Measurements from ENCODE around the gene CLCN7. TPM values are rescaled to one million over a fixed set of nuclear protein-coding genes. Genes with fewer than 3 reads are reported as not detected.

The CLCN7 gene
- total RNA-seq, 2 donors from 2014 or later = 51.9 to 108 TPM

DNA sequence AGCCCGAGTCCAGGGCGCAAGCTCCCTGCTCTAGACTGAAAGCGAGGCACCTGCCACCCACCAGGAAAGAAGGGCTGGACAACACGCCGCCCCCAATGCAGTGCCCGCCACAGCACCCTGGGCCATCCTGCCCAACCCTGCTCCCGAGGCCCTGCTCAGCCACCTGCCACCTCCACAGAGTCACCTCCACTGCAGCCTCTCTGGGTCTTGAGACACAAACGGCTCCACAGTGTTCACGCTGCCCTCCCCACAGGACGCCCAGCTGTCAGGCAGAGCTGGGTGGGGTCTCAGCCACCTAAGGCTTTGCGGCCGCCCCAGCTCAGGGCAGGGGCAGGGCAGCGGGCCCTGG, 9.3 kb downstream of the CLCN7 start:
- no peak overlapping the region for H3K4me3 ChIP-seq
- intact Hi-C loops (cut with DNase I) = no loop called here
- H3K36me3 ChIP-seq = no peaks in the 10 kb centered on the region
- 92% methylated on average over 13 of the region's 13 CpGs for WGBS
- TF ChIP-seq POLR2AphosphoS5 (IDR thresholded peaks at IDR 0.05) = no peak
- TF ChIP-seq, protein P1, sequence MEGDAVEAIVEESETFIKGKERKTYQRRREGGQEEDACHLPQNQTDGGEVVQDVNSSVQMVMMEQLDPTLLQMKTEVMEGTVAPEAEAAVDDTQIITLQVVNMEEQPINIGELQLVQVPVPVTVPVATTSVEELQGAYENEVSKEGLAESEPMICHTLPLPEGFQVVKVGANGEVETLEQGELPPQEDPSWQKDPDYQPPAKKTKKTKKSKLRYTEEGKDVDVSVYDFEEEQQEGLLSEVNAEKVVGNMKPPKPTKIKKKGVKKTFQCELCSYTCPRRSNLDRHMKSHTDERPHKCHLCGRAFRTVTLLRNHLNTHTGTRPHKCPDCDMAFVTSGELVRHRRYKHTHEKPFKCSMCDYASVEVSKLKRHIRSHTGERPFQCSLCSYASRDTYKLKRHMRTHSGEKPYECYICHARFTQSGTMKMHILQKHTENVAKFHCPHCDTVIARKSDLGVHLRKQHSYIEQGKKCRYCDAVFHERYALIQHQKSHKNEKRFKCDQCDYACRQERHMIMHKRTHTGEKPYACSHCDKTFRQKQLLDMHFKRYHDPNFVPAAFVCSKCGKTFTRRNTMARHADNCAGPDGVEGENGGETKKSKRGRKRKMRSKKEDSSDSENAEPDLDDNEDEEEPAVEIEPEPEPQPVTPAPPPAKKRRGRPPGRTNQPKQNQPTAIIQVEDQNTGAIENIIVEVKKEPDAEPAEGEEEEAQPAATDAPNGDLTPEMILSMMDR (IDR thresholded peaks at IDR 0.05) = no peak
- no peak for TF ChIP-seq POLR2A (IDR thresholded peaks at IDR 0.05)
- no peak overlapping the region for H3K27ac ChIP-seq
- DNase-seq (ENCODE audit: low spot score) = no peak
- no peaks in the 10 kb centered on the region for H3K27me3 ChIP-seq (replicated peaks; ENCODE audit: insufficient read depth)
- H3K9me3 ChIP-seq = no peaks in the 10 kb centered on the region
- H3K4me1 ChIP-seq (replicated peaks) = no peaks in the 10 kb centered on the region

DNA sequence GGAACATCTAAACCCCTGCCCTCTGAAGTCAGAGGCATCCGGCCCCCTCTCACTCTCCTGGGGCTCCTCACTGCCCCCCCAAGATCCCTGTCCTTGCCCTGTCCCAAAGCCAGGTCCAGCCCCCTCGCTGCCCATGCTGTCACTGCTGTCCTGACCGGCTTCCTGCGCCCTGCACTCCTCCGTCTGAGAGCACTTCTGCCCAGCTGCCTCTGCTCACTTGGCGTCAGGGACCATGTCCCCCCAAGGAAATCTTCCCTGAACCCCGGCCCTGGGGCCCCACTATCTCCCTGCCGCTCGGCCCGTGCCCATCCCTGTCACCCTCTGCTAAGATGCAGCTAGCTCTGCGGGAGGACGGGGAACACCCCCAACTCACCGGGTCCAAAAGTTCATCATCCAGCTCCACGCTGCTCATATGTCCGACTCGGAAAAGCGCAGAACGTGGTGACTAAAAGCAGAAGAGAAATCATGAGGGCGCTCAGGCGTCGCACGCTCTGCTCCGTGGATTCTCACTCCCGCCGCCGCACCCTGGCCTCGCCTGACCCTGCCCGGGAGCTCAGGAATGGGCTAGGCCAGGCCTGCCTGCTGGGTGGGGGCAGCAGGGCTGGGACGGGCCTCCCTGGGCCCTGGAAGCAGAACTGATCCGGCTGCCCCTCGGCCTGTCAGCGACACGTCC, 9.8 kb downstream of the CLCN7 start:
- no peaks in the 10 kb centered on the region for H3K27me3 ChIP-seq (replicated peaks; ENCODE audit: insufficient read depth)
- no peak overlapping the region for H3K27ac ChIP-seq
- no peaks in the 10 kb centered on the region for H3K9me3 ChIP-seq
- H3K36me3 ChIP-seq = no peaks in the 10 kb centered on the region
- TF ChIP-seq POLR2AphosphoS5 (IDR thresholded peaks at IDR 0.05) = no peak
- TF ChIP-seq, protein P1 (IDR thresholded peaks at IDR 0.05) = no peak
- WGBS = 89% methylated on average over 33 of the region's 33 CpGs
- H3K4me3 ChIP-seq = no peak overlapping the region
- no peak for DNase-seq (ENCODE audit: low spot score)
- H3K4me1 ChIP-seq (replicated peaks) = no peaks in the 10 kb centered on the region
- intact Hi-C loops (cut with DNase I) = no loop called here

DNA sequence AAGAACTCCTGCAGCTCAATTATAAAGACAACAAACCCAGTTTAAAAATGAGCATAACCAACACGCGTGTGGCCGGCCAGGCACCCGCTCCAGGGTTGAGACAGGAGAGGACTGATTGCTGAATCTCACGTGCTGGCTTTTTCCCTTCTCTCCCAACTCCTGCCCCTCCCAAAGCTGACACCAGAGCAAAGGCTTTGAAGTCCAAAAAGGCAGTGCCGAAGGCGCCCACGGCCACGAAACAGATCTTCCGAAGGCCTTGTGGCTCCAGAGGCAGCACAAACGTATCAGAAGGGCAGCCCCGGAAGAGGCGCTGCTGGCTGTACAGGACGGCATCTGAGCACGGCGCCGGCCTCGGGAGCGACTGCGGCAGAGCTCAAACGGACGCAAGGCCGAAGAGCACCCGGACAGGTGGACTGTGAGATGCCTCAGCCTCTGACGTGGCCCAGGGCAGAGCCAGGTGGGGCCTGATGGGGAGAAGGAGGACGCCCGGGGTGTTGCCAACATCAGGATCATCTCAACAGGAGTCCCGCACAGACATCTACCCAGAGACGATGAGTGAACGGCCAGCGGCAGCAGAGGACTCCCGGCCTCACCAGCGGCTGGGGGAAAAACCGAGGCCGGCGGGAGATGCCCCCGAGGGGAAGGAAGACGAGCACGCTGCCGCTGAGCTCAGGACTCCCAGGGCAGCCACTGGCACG, 10.5 kb downstream of the CLCN7 start:
- WGBS = 87% methylated on average over 39 of the region's 41 CpGs
- no peak for TF ChIP-seq POLR2A (IDR thresholded peaks at IDR 0.05)
- TF ChIP-seq, protein P1 (IDR thresholded peaks at IDR 0.05) = no peak
- no peak for TF ChIP-seq POLR2AphosphoS5 (IDR thresholded peaks at IDR 0.05)
- H3K27ac ChIP-seq = no peak overlapping the region
- no peak overlapping the region for H3K4me3 ChIP-seq
- H3K36me3 ChIP-seq = no peaks in the 10 kb centered on the region
- intact Hi-C loops (cut with DNase I) = no loop called here
- H3K27me3 ChIP-seq (replicated peaks; ENCODE audit: insufficient read depth) = no peaks in the 10 kb centered on the region
- DNase-seq (ENCODE audit: low spot score) = no peak
- H3K4me1 ChIP-seq (replicated peaks) = no peaks in the 10 kb centered on the region
- H3K9me3 ChIP-seq = no peaks in the 10 kb centered on the region

DNA sequence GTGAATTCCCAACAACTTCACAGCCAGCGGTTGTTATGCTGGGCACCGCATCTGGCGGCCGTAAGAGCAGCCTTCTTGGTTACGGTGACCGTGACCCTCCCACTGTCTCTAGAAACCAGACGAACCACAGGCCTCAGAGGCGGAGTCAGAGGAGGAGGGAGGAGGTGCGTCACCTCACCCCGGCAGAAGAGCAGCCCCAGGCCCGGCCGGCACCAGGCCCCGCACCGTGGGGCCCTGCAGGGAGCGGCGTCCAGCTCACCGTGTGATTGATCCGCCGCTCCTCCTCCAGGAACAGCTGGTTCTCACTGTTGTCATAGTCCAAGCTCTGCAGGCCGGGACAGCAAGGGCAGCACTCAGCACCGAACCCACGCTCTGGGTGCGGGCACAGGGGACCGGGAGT, 13.7 kb downstream of the CLCN7 start:
- Histone ChIP-seq H3K4me1 (replicated peaks) (no peaks in the 10 kb centered on the region), H3K9me3 (no peaks in the 10 kb centered on the region), H3K27me3 (replicated peaks; ENCODE audit: insufficient read depth) (no peaks in the 10 kb centered on the region), H3K4me3 (no peak overlapping the region), H3K36me3 (no peaks in the 10 kb centered on the region), H3K27ac (no peak overlapping the region)
- DNase-seq (ENCODE audit: low spot score) = no peak
- TF ChIP-seq POLR2AphosphoS5 (IDR thresholded peaks at IDR 0.05) = no peak
- TF ChIP-seq, protein P1 (IDR thresholded peaks at IDR 0.05) = no peak
- intact Hi-C loops (cut with DNase I) = no loop called here
- WGBS = 73% methylated on average over 24 of the region's 24 CpGs

DNA sequence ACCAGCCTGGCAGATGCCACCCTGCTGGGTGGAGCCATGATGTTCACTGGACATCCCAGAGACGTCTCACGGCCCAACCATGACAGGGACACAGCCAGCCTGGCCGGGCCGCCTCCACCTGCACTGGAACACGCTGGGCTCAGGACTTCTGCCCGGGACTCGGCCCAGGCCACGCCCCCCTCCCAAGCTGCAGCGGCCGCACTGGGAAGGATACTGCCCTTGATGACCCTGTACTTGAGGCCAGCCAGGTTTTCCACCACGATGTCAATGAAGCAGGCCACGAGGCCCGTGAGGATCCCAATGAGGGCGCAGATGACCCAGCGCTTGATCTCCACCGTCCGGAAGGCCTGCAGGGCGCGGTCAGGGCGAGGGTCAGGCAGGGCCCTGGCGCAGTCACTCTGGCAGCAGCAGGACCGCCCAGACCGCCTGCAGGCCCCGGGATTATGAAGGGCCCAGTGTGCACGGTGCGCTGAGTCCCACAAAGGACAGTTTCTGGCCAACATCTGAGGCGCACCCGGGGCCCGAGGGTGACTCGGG, 14.2 kb downstream of the CLCN7 start:
- Histone ChIP-seq H3K27ac (no peak overlapping the region), H3K4me1 (replicated peaks) (no peaks in the 10 kb centered on the region)
- no peak for DNase-seq (ENCODE audit: low spot score)

More for the DNA sequence above, 14.2 kb downstream of the CLCN7 start:
- Histone ChIP-seq H3K9me3 (no peaks in the 10 kb centered on the region), H3K4me3 (no peak overlapping the region), H3K36me3 (peaks cover 0 to 5% of the 10 kb centered on the region in 2 donors), H3K27me3 (replicated peaks; ENCODE audit: insufficient read depth) (no peaks in the 10 kb centered on the region)
- intact Hi-C loops (cut with DNase I) = no loop called here
- TF ChIP-seq POLR2AphosphoS5 (IDR thresholded peaks at IDR 0.05) (no peak), POLR2A (IDR thresholded peaks at IDR 0.05) (no peak)
- TF ChIP-seq, protein P1 (IDR thresholded peaks at IDR 0.05) = no peak
- 86% methylated on average over 29 of the region's 30 CpGs for WGBS

Measured in prostate gland (tissue), 2 donors.